GM23338 (cell line): ENCODE data around the gene ARL15. TPM values are rescaled to one million over a fixed set of nuclear protein-coding genes. Genes with fewer than 3 reads are reported as not detected.

Source experiments
- ATAC-seq: fragments of 200-7000 bp; cut with Tn5 transposase; 3 replicates; pipeline ENCODE4 v1.9.1; 2020
- DNase-seq: peaks from one replicate; pipeline ENCODE4 v3.0.0-alpha.2; 2015; ENCODE audit warnings: low spot score
- H2AFZ ChIP-seq: fragments of 200-600 bp; sonication (generic); 2 replicates; pipeline ENCODE4 v1.8.0; 2016; ENCODE audit warnings: antibody characterized with exemption, mild to moderate bottlenecking, moderate library complexity
- H3F3A ChIP-seq: fragments of 200-600 bp; sonication (generic); replicated peaks from 2 replicates; pipeline ENCODE4 v1.8.0; 2017; ENCODE audit warnings: antibody characterized with exemption, mixed run types, low read depth
- H3K27ac ChIP-seq: fragments of 200-600 bp; sonication (generic); 2 replicates; pipeline ENCODE4 v1.6.1; 2016; ENCODE audit warnings: low read depth
- H3K27me3 ChIP-seq: fragments of 200-600 bp; sonication (generic); 2 replicates; pipeline ENCODE4 v1.8.0; 2016; ENCODE audit warnings: mild to moderate bottlenecking, mixed run types, moderate library complexity; ENCODE audit not compliant: insufficient read depth
- H3K36me3 ChIP-seq: fragments of 200-600 bp; sonication (generic); 2 replicates; pipeline ENCODE4 v1.8.0; 2016; ENCODE audit warnings: mild to moderate bottlenecking; ENCODE audit not compliant: insufficient read depth
- H3K4me1 ChIP-seq: fragments of 200-600 bp; sonication (generic); 2 replicates; pipeline ENCODE4 v1.8.0; 2016; ENCODE audit warnings: mild to moderate bottlenecking, moderate library complexity; ENCODE audit not compliant: insufficient read depth
- H3K4me2 ChIP-seq: fragments of 200-600 bp; sonication (generic); 2 replicates; pipeline ENCODE4 v1.7.1; 2017; ENCODE audit warnings: mixed run types
- H3K4me3 ChIP-seq: fragments of 200-600 bp; sonication (generic); 2 replicates; pipeline ENCODE4 v1.6.1; 2016; ENCODE audit warnings: mixed run types
- H3K79me2 ChIP-seq: fragments of 200-600 bp; sonication (generic); replicated peaks from 2 replicates; pipeline ENCODE4 v1.8.0; 2017; ENCODE audit warnings: mild to moderate bottlenecking; ENCODE audit not compliant: insufficient read depth
- H3K9me2 ChIP-seq: fragments of 200-600 bp; sonication (generic); 2 replicates; pipeline ENCODE4 v1.8.0; 2017; ENCODE audit not compliant: insufficient read depth
- H4K20me1 ChIP-seq: fragments of 200-600 bp; sonication (generic); replicated peaks from 2 replicates; pipeline ENCODE4 v1.8.0; 2017; ENCODE audit warnings: mild to moderate bottlenecking; ENCODE audit not compliant: insufficient read depth
- H3K27ac Mint-ChIP-seq: 2 replicates; pipeline ENCODE4 v1.8.0; 2020; ENCODE audit warnings: inconsistent platforms, mild to moderate bottlenecking, moderate library complexity, mixed read lengths
- H3K27me3 Mint-ChIP-seq: 3 replicates; pipeline ENCODE4 v1.8.0; 2022; ENCODE audit warnings: low read depth, mild to moderate bottlenecking, moderate library complexity, mixed read lengths, inconsistent platforms; ENCODE audit not compliant: insufficient read depth, poor library complexity
- H3K36me3 Mint-ChIP-seq: 3 replicates; pipeline ENCODE4 v1.8.0; 2021; ENCODE audit warnings: low read depth, mild to moderate bottlenecking, inconsistent platforms, moderate library complexity, mixed read lengths
- H3K4me1 Mint-ChIP-seq: 3 replicates; pipeline ENCODE4 v1.8.0; 2020; ENCODE audit warnings: mild to moderate bottlenecking, inconsistent platforms, mixed read lengths
- H3K4me3 Mint-ChIP-seq: 3 replicates; pipeline ENCODE4 v1.8.0; 2021; ENCODE audit warnings: moderate library complexity, mild to moderate bottlenecking, inconsistent platforms, mixed read lengths
- H3K9me3 Mint-ChIP-seq: 3 replicates; pipeline ENCODE4 v1.8.0; 2020; ENCODE audit warnings: moderate library complexity, mild to moderate bottlenecking, inconsistent platforms, mixed read lengths
- CREB1 ChIP-seq: fragments of 250-450 bp; sonication (Bioruptor Pico); IDR thresholded peaks from 2 replicates; pipeline ENCODE4 v1.5.0; 2020; ENCODE audit warnings: low read depth, mild to moderate bottlenecking, moderate library complexity
- EZH2 ChIP-seq: fragments of 200-600 bp; sonication (generic); IDR thresholded peaks from one replicate; pipeline ENCODE4 v1.8.0; 2017; ENCODE audit warnings: antibody characterized with exemption, mild to moderate bottlenecking, low read depth; ENCODE audit not compliant: unreplicated experiment
- EZH2phosphoT487 ChIP-seq: fragments of 200-600 bp; sonication (generic); IDR thresholded peaks from one replicate; pipeline ENCODE4 v1.8.1; 2018; ENCODE audit warnings: antibody characterized with exemption; ENCODE audit not compliant: unreplicated experiment
- JUNB ChIP-seq: IDR thresholded peaks from one replicate; pipeline ENCODE4 v1.6.1; 2016; ENCODE audit warnings: antibody characterized with exemption; ENCODE audit not compliant: unreplicated experiment
- NANOG ChIP-seq: IDR thresholded peaks from 2 replicates; pipeline ENCODE4 v1.6.1; 2016; ENCODE audit warnings: antibody characterized with exemption, borderline replicate concordance
- POLR2AphosphoS5 ChIP-seq: IDR thresholded peaks from 2 replicates; pipeline ENCODE4 v1.6.1; 2016; ENCODE audit warnings: antibody characterized with exemption, low read depth
- STAT1 ChIP-seq: IDR thresholded peaks from one replicate; pipeline ENCODE4 v1.6.1; 2016; ENCODE audit warnings: antibody characterized with exemption; ENCODE audit not compliant: unreplicated experiment
- ZNF114 ChIP-seq: fragments of 250-450 bp; sonication (Bioruptor Pico); IDR thresholded peaks from 2 replicates; pipeline ENCODE4 v1.5.0; 2020; ENCODE audit warnings: mild to moderate bottlenecking, moderate library complexity
- ZNF331 ChIP-seq: fragments of 250-450 bp; sonication (Bioruptor Pico); IDR thresholded peaks from 2 replicates; pipeline ENCODE4 v1.5.0; 2020; ENCODE audit warnings: low read depth, mild to moderate bottlenecking, moderate library complexity
- polyA plus RNA-seq: library from polyadenylated mRNA; unstranded; fragments of >200 nt; fragmentation: Nextera tagmentation; extraction: Ambion mirVana; gene quantifications from 2 replicates; pipeline ENCODE4 v1.2.1, GENCODE V29; 2016
- total RNA-seq: library from RNA; depleted of rRNA; stranded (reverse); fragments of >200 nt; shearing (Covaris generic); gene quantifications from 2 replicates; pipeline ENCODE4 v1.2.3, GENCODE V29; 2014
- TF ChIP-seq, protein P1 (sequence below): IDR thresholded peaks from 2 replicates; pipeline ENCODE4 v1.6.1; 2016; ENCODE audit warnings: antibody characterized with exemption
- TF ChIP-seq, protein P2 (sequence below): fragments of 250-450 bp; sonication (Bioruptor Pico); IDR thresholded peaks from 2 replicates; pipeline ENCODE4 v1.5.0; 2020; ENCODE audit warnings: mild to moderate bottlenecking, moderate library complexity
- TF ChIP-seq, protein P3 (sequence below): IDR thresholded peaks from one replicate; pipeline ENCODE4 v1.6.1; 2018; ENCODE audit warnings: antibody characterized with exemption; ENCODE audit not compliant: unreplicated experiment
- TF ChIP-seq, protein P4 (sequence below), 2 experiments: fragments of 200-600 bp in 1 of 2; sonication (generic) in 1 of 2; conservative IDR thresholded peaks; 2 replicates each; pipeline versions ENCODE4 v1.5.1 to v1.6.1; 2016 to 2017; ENCODE audit warnings: antibody characterized with exemption in 2 of 2, low read depth in 2 of 2, mild to moderate bottlenecking in 2 of 2, moderate library complexity in 1 of 2

The ARL15 gene
- total and polyA plus RNA-seq, 2 experiments from 2014 or later: 13.0 to 54.0 TPM

DNA sequence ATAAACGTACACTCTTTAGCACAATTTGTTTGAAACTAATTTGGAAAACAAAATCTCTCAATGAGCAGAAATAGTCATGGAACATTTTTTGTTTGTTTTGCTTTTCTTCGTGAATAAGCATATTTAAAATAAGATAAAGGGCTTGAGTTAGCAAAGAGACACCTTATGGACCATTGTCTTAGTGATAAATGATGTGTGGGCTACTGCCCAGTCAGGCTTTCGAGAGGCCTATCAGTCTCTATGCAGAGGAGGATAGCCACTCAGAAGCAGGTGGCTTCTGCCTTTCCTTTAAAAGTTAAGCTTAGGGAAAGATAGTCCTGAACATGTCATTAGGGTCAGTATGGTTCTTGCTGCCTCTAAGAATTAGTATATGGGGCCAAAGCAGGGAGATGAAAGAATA, 2.1 kb upstream of the ARL15 start:
- peaks cover 12% of the 10 kb centered on the region for H3K4me1 Mint-ChIP-seq
- Histone ChIP-seq H2AFZ (peak overlapping the region; percentile 87; the same call in 1 of the 2 replicates), H3K36me3 (no peaks in the 10 kb centered on the region), H3K4me1 (peaks cover 22% of the 10 kb centered on the region), H3K9me2 (no peaks in the 10 kb centered on the region), H3K27ac (no peak overlapping the region), H3F3A (no peaks in the 10 kb centered on the region), H3K4me2 (peak overlapping the region; percentile 86), H3K27me3 (peaks cover 22% of the 10 kb centered on the region; the same call in 1 of the 2 replicates), H3K79me2 (peaks cover 21% of the 10 kb centered on the region), H4K20me1 (peaks cover 10% of the 10 kb centered on the region), H3K4me3 (peak overlapping the region; percentile 91)
- DNase-seq: no peak
- TF ChIP-seq, protein P1, sequence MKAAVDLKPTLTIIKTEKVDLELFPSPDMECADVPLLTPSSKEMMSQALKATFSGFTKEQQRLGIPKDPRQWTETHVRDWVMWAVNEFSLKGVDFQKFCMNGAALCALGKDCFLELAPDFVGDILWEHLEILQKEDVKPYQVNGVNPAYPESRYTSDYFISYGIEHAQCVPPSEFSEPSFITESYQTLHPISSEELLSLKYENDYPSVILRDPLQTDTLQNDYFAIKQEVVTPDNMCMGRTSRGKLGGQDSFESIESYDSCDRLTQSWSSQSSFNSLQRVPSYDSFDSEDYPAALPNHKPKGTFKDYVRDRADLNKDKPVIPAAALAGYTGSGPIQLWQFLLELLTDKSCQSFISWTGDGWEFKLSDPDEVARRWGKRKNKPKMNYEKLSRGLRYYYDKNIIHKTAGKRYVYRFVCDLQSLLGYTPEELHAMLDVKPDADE: no peak
- TF ChIP-seq NANOG (no peak), JUNB (no peak), STAT1 (no peak), ZNF114 (no peak), POLR2AphosphoS5 (no peak), CREB1 (CRISPR knock-in tag) (no peak), EZH2 (no peak), ZNF331 (CRISPR knock-in tag) (no peak), EZH2phosphoT487 (no peak)
- TF ChIP-seq, protein P2, sequence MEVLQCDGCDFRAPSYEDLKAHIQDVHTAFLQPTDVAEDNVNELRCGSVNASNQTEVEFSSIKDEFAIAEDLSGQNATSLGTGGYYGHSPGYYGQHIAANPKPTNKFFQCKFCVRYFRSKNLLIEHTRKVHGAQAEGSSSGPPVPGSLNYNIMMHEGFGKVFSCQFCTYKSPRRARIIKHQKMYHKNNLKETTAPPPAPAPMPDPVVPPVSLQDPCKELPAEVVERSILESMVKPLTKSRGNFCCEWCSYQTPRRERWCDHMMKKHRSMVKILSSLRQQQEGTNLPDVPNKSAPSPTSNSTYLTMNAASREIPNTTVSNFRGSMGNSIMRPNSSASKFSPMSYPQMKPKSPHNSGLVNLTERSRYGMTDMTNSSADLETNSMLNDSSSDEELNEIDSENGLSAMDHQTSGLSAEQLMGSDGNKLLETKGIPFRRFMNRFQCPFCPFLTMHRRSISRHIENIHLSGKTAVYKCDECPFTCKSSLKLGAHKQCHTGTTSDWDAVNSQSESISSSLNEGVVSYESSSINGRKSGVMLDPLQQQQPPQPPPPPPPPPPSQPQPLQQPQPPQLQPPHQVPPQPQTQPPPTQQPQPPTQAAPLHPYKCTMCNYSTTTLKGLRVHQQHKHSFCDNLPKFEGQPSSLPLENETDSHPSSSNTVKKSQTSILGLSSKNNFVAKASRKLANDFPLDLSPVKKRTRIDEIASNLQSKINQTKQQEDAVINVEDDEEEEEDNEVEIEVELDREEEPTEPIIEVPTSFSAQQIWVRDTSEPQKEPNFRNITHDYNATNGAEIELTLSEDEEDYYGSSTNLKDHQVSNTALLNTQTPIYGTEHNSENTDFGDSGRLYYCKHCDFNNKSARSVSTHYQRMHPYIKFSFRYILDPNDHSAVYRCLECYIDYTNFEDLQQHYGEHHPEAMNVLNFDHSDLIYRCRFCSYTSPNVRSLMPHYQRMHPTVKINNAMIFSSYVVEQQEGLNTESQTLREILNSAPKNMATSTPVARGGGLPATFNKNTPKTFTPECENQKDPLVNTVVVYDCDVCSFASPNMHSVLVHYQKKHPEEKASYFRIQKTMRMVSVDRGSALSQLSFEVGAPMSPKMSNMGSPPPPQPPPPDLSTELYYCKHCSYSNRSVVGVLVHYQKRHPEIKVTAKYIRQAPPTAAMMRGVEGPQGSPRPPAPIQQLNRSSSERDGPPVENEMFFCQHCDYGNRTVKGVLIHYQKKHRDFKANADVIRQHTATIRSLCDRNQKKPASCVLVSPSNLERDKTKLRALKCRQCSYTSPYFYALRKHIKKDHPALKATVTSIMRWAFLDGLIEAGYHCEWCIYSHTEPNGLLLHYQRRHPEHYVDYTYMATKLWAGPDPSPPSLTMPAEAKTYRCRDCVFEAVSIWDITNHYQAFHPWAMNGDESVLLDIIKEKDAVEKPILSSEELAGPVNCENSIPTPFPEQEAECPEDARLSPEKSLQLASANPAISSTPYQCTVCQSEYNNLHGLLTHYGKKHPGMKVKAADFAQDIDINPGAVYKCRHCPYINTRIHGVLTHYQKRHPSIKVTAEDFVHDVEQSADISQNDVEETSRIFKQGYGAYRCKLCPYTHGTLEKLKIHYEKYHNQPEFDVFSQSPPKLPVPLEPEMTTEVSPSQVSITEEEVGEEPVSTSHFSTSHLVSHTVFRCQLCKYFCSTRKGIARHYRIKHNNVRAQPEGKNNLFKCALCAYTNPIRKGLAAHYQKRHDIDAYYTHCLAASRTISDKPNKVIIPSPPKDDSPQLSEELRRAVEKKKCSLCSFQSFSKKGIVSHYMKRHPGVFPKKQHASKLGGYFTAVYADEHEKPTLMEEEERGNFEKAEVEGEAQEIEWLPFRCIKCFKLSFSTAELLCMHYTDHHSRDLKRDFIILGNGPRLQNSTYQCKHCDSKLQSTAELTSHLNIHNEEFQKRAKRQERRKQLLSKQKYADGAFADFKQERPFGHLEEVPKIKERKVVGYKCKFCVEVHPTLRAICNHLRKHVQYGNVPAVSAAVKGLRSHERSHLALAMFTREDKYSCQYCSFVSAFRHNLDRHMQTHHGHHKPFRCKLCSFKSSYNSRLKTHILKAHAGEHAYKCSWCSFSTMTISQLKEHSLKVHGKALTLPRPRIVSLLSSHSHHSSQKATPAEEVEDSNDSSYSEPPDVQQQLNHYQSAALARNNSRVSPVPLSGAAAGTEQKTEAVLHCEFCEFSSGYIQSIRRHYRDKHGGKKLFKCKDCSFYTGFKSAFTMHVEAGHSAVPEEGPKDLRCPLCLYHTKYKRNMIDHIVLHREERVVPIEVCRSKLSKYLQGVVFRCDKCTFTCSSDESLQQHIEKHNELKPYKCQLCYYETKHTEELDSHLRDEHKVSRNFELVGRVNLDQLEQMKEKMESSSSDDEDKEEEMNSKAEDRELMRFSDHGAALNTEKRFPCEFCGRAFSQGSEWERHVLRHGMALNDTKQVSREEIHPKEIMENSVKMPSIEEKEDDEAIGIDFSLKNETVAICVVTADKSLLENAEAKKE (CRISPR knock-in tag): no peak
- TF ChIP-seq, protein P3, sequence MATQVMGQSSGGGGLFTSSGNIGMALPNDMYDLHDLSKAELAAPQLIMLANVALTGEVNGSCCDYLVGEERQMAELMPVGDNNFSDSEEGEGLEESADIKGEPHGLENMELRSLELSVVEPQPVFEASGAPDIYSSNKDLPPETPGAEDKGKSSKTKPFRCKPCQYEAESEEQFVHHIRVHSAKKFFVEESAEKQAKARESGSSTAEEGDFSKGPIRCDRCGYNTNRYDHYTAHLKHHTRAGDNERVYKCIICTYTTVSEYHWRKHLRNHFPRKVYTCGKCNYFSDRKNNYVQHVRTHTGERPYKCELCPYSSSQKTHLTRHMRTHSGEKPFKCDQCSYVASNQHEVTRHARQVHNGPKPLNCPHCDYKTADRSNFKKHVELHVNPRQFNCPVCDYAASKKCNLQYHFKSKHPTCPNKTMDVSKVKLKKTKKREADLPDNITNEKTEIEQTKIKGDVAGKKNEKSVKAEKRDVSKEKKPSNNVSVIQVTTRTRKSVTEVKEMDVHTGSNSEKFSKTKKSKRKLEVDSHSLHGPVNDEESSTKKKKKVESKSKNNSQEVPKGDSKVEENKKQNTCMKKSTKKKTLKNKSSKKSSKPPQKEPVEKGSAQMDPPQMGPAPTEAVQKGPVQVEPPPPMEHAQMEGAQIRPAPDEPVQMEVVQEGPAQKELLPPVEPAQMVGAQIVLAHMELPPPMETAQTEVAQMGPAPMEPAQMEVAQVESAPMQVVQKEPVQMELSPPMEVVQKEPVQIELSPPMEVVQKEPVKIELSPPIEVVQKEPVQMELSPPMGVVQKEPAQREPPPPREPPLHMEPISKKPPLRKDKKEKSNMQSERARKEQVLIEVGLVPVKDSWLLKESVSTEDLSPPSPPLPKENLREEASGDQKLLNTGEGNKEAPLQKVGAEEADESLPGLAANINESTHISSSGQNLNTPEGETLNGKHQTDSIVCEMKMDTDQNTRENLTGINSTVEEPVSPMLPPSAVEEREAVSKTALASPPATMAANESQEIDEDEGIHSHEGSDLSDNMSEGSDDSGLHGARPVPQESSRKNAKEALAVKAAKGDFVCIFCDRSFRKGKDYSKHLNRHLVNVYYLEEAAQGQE: no peak
- TF ChIP-seq, protein P4, sequence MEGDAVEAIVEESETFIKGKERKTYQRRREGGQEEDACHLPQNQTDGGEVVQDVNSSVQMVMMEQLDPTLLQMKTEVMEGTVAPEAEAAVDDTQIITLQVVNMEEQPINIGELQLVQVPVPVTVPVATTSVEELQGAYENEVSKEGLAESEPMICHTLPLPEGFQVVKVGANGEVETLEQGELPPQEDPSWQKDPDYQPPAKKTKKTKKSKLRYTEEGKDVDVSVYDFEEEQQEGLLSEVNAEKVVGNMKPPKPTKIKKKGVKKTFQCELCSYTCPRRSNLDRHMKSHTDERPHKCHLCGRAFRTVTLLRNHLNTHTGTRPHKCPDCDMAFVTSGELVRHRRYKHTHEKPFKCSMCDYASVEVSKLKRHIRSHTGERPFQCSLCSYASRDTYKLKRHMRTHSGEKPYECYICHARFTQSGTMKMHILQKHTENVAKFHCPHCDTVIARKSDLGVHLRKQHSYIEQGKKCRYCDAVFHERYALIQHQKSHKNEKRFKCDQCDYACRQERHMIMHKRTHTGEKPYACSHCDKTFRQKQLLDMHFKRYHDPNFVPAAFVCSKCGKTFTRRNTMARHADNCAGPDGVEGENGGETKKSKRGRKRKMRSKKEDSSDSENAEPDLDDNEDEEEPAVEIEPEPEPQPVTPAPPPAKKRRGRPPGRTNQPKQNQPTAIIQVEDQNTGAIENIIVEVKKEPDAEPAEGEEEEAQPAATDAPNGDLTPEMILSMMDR (conservative IDR thresholded peaks at IDR 0.05; ENCODE audit: low read depth in 2 of 2): no peak
- 0 out of 3 replicates have a peak, but pooled peaks cover 2% of the 10 kb centered on the region for H3K9me3 Mint-ChIP-seq
- H3K27ac Mint-ChIP-seq: no peak overlapping the region
- peak overlapping the region; percentile 94 for H3K4me3 Mint-ChIP-seq
- H3K27me3 Mint-ChIP-seq: peaks cover 12% of the 10 kb centered on the region
- H3K36me3 Mint-ChIP-seq: no peaks in the 10 kb centered on the region
- no peak for ATAC-seq
